ENCODE data around the gene FGFR1OP2.
A peak's percentile ranks its signal among the peaks of the same experiment; 100 is the strongest.
"Not testable (repeated sequence)": the region's sequence is repeated elsewhere in the genome, so short reads cannot be mapped to it uniquely, and the experiment has no call there.

Gene FGFR1OP2

DNA sequence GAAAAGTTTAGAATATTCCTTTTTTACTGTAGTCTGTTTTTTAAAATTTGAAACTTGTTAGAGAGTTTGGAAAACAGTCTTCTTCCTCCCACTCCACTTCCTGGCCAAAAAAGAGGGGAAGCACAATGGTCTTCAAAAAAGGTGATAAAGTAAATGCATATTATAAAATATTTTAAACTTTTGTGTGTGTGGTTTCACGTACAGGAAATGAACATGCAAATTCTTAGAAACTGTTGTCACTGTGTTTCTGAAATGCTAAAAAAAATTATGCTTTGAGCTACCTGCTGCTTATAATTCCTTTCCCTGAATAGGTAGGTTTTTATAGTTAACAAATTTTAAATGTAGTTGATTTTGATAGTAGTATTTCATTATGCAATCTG, 2.9 kb downstream of the FGFR1OP2 start:
- DNase-seq (ENCODE audit: low read depth in 2 of 2) = no peak

- no peak for DNase-seq (ENCODE audit: low read depth in 2 of 2)
Measured at GRCh38 chr12:26948309-26948708, 10.0 kb downstream of the FGFR1OP2 start.

GRCh38 chr12:26953447-26953846, 15.2 kb downstream of the FGFR1OP2 start:
- DNase-seq (ENCODE audit: low read depth in 2 of 2) = no peak

GRCh38 chr12:26954027-26954426, 15.8 kb downstream of the FGFR1OP2 start:
- no peak for DNase-seq (ENCODE audit: low read depth in 2 of 2)

DNA sequence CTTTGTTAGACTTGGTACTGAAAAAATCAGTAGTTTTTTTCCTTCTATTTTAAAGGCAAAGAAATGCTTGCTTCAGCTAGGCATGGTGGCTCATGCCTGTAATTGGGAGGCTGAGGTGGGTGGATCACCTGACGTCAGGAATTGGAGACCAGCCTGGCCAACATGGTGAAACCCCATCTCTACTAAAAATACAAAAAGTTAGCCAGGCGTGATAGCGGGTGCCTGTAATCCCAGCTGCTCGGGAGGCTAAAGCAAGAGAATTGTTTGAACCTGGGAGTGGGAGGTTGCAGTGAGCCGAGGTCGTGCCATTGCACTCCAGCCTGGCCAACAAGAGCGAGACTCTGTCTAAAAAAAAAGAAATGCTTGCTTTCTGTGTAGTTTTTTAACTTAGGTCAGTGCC, 23.1 kb downstream of the FGFR1OP2 start:
- DNase-seq (ENCODE audit: low read depth in 2 of 2) = not testable (repeated sequence)

GRCh38 chr12:26961803-26962202, 23.5 kb downstream of the FGFR1OP2 start:
- DNase-seq (ENCODE audit: low read depth in 2 of 2) = no peak

DNA sequence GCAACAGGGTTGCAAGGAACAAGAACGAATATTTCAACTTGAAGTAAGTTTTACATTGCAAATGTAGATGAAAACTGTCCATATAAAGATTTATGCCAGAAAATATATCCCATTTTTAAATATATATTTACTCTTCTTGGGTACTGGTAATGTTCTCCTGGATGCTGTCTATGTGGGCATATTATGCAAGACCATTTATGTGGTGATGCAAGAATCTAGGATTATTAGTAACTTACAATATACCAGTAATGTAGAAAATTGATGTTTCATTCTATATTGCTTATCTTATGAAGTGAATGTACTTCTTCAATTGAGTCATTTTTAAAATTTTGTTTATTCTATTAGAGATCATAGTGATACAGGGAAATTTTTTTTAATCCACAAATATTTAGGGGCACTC, 25.1 kb downstream of the FGFR1OP2 start:
- DNase-seq (ENCODE audit: low read depth in 2 of 2) = no peak

DNA sequence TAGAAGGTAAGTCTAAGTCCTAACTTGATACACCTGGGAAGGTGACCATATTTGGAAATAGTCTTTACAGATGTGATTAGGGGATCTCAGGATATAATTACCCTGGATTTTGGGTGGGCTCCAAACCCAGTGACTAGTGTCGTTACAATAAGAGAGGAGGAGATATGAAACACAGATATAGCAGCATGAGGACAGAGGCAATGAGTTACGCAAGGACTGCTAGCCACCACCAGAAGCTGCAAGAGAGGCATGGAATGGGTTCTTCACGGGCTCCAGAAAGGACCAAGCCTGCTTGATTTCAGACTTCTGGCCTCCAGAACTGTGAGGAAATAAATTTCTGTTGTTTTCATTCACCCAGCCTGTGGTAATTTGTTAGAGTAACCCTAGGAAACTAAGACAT, 28.6 kb downstream of the FGFR1OP2 start:
- no peak for DNase-seq (ENCODE audit: low read depth in 2 of 2)

- DNase-seq (ENCODE audit: low read depth in 2 of 2) = no peak
Measured at GRCh38 chr12:26970136-26970535, 31.9 kb downstream of the FGFR1OP2 start.

DNA sequence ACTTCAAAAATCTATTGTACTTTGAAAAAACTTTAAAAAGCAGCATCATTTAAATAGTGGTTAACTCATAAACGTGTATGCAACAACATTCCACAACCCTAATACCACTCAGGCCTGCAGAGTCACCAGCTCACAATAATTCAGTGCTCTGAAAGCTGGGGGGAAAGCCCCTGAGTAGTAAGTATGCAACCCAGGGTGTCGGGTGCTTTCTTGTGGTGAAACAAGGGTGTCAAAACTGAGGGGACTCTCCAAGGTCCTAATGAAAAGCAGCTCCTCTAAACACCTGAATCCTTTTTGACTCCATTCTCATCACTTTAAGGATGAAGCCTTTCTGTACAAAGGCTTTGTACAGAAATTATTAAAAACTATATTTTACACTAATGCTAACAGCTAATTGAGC, 33.7 kb downstream of the FGFR1OP2 start:
- DNase-seq (ENCODE audit: low read depth in 2 of 2) = peak; percentile 19 to 40

DNA sequence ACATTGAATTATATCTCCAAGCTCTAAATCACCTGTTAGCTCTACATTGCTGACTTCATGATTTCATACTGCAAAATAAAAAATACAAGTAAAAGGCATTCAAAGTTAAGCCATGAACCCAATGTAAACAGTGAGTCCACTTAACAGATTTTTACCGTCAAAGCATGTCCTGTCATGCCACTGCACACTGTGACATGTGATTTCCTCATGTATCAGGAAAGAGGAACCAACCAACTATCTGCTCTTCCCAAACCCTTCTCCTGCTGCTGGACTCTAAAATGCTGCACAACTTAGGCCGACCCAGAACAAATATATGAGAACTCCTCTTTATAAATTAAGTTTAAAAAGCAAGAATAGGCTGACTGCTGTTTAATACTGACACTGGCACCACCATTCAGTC, 38.4 kb downstream of the FGFR1OP2 start:
- DNase-seq (ENCODE audit: low read depth in 2 of 2) = no peak

GRCh38 chr12:26978801-26979200, 40.5 kb downstream of the FGFR1OP2 start:
- DNase-seq (ENCODE audit: low read depth in 2 of 2) = no peak

DNA sequence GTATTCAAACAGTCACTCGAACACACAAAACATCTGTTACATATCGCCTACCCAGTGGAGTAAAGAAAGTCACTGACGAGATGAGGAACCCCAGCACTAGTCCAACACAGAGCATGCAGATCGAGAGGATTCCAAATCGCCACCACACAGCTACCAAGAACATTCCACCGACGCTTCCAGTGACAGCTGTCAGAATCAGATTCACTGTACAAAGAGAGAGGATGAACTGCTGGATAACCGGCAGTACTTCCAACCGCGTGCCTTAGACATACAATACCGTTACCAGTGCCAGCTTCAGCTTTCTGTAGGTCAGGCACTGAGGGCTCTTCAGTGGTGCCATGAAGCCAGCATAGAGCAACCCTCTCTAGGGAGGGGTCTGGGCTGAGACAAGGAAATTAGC, 41.5 kb downstream of the FGFR1OP2 start:
- DNase-seq (ENCODE audit: low read depth in 2 of 2) = no peak

DNA sequence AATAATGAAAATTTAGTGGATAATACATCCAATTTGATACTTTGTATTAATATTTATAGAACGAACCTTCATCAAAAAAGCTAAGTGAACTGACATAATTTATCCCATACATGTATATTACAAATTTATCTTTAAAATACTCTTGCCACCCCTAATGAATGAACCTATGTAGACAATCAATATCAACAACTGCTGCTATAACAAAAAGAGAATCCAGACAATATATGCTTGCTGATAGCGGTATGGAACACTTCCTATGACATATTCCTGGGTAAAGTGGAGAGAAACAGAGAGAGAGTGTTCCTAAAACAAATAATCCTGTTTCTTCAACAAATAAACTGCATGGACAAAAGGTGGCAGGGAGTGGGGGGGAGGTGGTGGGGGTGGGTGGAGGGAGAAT, 44.6 kb downstream of the FGFR1OP2 start:
- no peak for DNase-seq (ENCODE audit: low read depth in 2 of 2)

GRCh38 chr12:26987634-26988424, 49.6 kb downstream of the FGFR1OP2 start:
- DNase-seq (ENCODE audit: low read depth in 2 of 2) = no peak

DNA sequence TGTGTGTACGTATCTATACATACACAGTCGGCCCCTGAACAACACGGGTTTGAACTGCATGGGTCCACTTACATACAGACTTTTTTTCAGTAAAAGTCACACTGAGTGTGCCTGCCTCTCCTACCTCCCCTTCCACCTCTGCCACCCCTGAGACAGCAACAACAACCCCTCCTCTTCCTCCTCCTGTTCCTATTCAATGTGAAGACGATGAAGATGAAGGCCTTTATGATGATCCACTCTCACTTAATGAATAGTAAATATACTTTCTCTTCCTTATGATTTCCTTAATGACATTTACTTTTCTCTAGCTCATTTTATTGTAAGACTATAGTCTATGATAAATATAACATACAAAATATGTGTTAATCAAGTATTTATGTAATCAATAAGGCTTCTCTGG, 50.4 kb downstream of the FGFR1OP2 start:
- no peak for DNase-seq (ENCODE audit: low read depth in 2 of 2)

DNA sequence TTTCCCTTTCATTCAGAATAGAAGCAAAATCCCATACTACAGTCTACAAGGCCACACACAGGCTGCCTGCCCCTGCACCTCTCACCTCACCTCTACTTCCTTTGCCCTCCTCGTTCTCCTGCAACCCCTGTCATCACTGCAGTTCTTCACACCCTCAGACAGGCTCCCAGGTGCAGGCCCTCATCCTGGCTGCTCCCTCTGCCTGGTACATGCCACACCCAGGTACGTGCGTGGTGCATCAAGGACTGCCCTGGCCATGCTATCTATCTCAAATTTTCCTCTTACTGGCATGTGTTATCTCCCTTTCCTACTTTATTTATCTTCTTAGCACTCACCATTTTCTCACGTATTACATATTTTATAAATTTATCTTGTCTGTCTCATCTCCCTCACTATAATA, 51.6 kb downstream of the FGFR1OP2 start:
- DNase-seq (ENCODE audit: low read depth in 2 of 2) = no peak

- DNase-seq (ENCODE audit: low read depth in 2 of 2) = no peak
Measured at GRCh38 chr12:26991826-26992225, 53.6 kb downstream of the FGFR1OP2 start.

DNA sequence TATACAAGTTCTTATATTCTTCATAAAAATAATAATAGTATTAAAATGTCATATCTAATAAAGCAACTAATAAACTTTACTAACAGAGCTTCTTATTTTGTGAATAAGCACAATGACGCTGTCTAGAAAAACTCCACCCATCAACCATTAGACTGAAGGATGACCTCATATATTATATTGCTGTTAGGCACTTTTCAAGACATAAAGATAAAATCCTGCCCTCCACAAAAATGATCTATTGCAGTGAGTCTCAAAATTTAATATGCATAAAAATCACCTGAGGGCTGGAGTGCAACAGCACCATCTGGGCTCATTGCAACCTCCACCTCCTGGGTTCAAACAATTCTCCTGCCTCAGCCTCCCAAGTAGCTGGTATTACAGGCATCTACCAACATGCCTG, 55.8 kb downstream of the FGFR1OP2 start:
- no peak for DNase-seq (ENCODE audit: low read depth in 2 of 2)

GRCh38 chr12:26995706-26996105, 57.4 kb downstream of the FGFR1OP2 start:
- DNase-seq (ENCODE audit: low read depth in 2 of 2) = no peak

- no peak for DNase-seq (ENCODE audit: low read depth in 2 of 2)
Measured at GRCh38 chr12:26997003-26997402, 58.7 kb downstream of the FGFR1OP2 start.

GRCh38 chr12:27000961-27001360, 62.7 kb downstream of the FGFR1OP2 start:
- no peak for DNase-seq (ENCODE audit: low read depth in 2 of 2)

- no peak for DNase-seq (ENCODE audit: low read depth in 2 of 2)
Measured at GRCh38 chr12:27001663-27002062, 63.4 kb downstream of the FGFR1OP2 start.

DNA sequence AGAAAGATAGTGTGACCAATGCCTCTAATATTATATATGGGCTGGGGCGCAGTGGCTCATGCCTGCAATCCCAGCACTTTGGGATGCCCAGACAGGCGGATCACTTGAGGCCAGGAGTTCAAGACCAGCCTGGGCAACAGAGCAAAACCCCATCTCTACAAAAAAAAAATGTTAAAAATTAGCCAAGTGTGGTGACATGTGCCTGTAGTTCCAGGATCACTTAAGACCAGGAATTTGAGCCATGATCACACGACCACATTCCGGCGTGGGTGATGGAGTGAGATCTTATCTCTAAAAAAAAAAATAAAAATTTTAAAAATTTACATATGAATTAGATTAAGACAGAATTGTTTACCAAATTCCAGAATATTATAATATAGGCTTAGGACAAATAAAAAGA, 63.9 kb downstream of the FGFR1OP2 start:
- no peak for DNase-seq (ENCODE audit: low read depth in 2 of 2)
